H4 (cell line): ENCODE data around the gene MPIG6B. TPM values are rescaled to one million over a fixed set of nuclear protein-coding genes. Genes with fewer than 3 reads are reported as not detected.

Experiments
- DNase-seq: peaks from one replicate; pipeline ENCODE4 v3.0.0-alpha.2; 2015; ENCODE audit warnings: low spot score
- total RNA-seq: library from RNA; depleted of rRNA; stranded (reverse); fragments of >200 nt; shearing (Covaris generic); gene quantifications from 2 replicates; pipeline ENCODE4 v1.2.3, GENCODE V29; 2014; rRNA removed

Gene MPIG6B
- total RNA-seq, 1 experiment from 2014 or later, result not detected

DNA sequence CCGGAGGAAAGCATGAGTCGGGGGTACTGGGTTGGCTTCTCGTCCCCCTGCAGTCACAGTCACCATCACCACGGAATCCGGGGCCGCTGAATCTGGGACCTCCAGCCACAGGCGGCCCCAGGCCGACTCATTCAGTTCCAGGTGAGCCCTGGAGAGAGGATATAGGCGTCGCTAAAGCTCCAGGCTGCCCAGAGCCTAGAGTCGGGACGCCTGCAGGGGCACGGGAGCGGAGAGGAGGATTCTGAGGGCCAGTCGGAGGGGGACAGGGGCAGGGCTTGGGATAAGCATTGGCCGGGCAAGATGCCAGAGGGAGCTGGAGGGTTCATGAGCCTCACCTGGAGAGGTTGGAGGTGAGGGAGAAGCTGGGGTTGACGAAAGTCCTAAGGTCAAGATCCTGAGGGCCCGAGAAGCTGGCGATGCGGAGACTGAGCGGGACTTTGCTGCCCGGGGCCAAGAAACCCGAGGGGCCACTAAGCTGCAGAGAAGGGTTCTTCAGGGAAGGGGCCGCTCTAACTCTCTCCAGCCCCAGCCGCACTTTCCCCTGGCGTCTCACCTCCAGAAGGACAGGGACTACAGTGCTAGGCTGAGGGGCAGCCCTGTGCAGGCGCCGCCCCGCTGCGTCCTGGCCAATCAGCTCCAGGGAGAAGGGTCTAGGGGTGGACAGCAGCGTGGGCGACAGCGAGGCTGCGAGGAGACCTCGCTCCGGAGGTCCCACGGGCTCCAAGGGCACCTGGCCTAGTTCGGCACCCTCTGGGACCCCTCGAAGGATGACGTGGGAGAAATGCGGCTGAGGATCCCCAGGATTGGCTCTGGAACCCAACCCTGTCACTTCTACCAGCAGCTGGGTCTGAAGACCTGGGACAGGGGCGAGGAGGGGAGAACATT is 43.0 kb downstream of the MPIG6B start:
- no peak for DNase-seq

DNA sequence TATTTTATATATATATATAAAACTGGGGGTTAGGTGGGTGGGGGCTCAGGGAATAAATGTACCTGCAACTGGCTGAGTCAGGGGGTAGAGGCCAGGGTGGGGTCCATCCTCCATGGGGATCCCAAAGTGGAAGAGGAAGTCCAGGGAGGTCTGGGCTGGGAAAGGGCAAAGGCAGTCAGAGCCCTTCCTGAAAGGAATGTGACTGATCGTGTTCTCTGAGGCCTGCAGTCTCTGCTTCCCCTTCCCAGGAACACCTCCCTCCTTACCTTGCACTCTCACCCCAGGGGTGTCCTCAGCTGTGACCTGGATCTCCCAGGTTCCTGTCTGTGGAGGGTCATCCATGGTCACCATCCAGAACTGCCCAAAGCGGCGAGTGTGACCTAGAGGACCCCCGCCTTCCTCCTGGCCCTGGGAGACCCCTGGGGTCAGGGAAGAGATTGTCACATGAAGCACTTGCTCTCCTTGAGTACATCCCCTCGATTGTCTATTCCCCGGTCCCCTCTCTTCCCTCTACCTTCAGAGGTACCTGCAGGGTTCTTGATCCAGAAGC is 44.0 kb downstream of the MPIG6B start:
- no peak for DNase-seq

DNA sequence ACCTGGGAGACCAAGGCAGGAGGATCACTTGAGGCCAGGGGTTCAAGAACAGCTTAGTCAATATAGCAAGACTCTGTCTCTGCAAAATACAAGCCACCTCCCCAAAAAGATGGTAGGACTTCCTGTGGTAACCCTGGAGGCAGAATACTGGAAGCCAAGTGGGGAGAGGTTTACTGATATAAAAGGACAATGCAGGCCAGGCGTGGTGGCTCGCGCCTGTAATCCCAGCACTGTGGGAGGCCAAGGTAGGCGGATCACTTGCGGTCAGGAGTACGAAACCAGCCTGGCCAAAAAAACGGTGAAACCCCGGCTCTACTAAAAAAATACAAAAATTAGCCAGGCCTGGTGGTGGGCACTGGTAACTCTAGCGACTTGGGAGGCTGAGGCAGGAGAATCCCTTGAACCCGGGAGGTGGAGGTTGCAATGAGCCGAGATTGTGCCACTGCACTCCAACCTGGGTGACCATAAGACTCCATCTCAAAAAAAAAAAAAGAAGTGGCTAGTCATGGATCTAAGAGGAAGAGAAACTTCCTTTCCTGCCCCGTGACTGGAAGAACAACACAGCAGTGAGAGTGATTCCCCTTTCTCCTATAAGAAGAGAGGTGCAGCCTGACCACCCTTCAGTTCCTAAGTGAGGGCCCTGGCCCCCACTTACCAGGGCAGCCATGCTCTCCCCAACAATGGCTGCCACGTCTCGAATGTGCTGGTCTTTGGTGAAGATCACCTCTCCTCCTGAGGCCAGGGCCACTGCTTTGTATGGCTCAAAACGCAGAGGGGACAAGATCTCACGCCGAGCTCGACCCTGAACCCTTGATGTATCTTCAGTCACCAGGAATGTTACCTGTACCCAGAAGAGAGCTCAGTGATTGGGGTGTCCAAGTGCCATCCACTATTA is 45.4 kb downstream of the MPIG6B start:
- no peak for DNase-seq

DNA sequence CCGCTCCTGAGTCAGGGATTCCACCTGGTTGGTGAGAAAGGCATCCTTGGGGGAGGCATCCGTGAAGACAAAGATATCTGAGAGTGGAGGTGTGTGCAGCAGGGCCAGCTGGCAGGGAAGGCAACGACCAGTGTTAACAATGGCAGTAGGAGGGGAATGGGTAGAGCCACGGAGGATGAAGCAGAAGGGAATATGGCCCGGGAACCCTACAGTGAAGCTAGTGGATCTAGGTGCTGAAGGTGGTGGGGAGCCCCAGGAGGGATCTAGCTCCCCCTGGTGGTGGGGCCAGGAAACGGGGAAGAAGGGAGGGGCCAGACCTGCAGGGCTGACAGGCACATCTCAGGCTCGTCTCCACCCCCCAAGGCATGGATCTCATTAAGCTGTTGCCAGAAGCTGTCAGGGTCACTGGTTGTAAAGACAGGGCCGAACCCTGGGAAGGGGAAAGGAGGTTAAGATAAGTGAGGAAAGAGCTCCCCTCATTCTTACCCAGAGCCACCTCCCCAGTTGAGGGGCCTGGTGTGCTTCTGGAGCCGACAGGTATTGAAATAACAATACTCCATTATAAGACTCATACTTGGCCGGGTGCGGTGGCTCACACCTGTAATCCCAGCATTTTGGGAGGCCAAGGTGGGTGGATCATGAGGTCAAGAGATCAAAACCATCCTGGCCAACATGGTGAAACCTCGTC is 46.7 kb downstream of the MPIG6B start:
- no peak for DNase-seq

DNA sequence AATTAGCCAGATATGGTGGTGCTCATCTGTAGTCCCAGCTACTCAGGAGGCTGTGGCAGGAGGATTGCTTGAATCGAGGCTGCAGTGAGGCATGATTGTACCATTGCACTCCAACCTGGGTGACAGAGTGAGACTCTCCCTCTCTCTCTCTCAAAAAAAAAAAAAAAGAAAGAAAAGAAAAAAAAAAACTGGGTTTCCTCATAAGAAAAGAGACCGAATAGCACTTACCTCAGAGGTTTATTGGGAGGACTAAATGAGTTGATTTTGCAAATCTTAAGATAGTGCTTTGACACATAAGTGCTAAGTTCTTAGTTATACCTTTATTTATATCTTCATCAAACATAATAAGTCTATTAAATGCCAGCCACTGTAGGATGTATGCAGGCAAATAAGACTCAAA is 47.7 kb downstream of the MPIG6B start:
- DNase-seq, result no peak

DNA sequence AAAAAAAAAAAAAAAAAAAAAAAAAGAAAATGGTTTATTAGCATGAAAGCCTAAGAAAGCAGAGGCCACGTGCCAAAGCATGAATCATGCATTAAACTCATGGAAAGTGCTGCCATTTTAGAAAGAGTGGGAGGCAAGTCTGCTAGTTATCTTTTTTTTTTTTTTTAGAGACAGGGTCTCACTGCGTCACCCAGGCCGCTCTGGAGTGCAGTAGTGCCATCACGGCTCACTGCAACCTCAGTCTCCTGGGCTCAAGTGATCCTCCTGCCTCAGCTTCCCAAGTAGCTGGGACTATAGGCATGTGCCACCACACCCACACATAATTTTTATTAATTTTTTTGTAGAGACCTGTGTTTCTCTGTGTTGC is 48.8 kb downstream of the MPIG6B start:
- no peak for DNase-seq

DNA sequence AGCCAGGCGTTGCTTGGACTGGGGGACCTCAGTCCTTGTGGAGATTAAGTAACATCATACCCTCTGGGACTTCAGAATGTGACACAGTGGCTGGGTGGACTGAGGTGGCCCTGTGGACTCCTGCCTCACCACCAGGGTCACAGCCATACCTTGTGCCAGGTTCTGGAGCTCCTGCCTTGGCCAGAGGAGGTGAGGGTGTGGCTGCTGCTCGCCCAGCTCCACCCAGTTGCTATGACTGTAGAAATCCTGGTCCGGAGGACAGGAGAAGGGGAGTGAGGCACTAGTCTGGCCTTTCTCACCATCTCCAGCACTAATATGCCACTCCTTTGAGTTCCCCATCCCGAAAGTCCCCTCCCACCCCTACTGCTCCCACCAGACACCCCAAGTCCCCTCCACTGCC is 52.0 kb downstream of the MPIG6B start:
- DNase-seq, result no peak

DNA sequence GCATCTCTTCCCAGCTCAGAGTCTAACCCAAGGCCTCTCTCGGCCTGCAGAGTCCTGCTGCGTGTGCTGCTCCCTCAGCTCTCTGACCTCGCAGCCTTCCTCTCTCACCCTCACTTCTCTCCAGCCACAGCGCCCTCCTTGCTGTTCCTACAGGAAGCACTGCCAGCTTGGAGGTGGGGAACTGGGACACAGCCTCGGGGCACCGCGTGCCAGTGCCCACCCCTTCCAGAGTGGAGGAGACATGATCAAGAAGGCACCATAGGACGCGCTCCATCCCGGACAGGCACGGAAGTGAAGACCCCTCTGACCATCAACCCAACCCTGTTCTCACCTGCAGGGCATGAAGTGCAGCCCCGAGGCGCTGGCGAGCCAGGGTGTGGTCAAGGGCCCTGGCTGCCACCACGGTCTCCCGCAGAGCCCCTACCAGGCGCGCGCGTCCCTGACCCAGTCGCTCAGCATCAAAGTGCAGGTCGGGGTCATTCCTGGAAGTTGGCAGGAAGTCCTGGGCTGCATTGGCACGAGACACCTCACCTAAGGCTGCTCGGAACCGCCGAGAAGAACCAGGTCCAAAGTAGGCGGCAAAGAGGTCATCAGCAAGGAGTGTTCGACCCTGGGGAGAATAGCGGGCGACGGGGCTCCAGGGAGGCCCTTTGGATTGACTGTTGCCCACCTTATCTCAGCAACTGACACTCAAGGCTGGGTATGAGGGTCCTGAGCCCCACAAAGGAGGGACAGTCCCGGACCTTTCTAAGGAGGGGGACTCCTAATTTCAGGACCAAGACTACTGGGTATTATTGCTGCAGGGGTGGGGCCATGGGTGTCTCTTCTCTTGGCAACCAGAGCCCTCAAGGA is 52.7 kb downstream of the MPIG6B start:
- DNase-seq, result no peak

Other genes starting within 250 kb of the MPIG6B start
- 12.2 and 14.5 TPM in 2 replicates for gene MICB, start 225.2 kb upstream of the MPIG6B start, total RNA-seq
- gene MCCD1, start 194.4 kb upstream of the MPIG6B start, total RNA-seq, result not detected in 2 replicates
- gene DDX39B, start 181.4 kb upstream of the MPIG6B start, total RNA-seq, result 580 and 595 TPM in 2 replicates
- gene ATP6V1G2, start 176.8 kb upstream of the MPIG6B start, total RNA-seq, result 0.60 TPM in 1 of 2 replicates, not detected in the other
- 12.9 and 13.6 TPM in 2 replicates for gene NFKBIL1, start 175.8 kb upstream of the MPIG6B start, total RNA-seq
- gene LTA, start 151.1 kb upstream of the MPIG6B start, total RNA-seq, result not detected in 2 replicates
- gene TNF, start 147.8 kb upstream of the MPIG6B start, total RNA-seq, result not detected in 2 replicates
- not detected in 2 replicates for gene LTB, start 140.9 kb upstream of the MPIG6B start, total RNA-seq
- not detected in 2 replicates for gene LST1, start 137.1 kb upstream of the MPIG6B start, total RNA-seq
- gene NCR3, start 130.4 kb upstream of the MPIG6B start, total RNA-seq, result not detected in 2 replicates
- gene AIF1, start 108.1 kb upstream of the MPIG6B start, total RNA-seq, result not detected in 2 replicates
- gene PRRC2A, start 102.7 kb upstream of the MPIG6B start, total RNA-seq, result 26.2 and 36.1 TPM in 2 replicates
- gene BAG6, start 70.7 kb upstream of the MPIG6B start, total RNA-seq, result 122 and 138 TPM in 2 replicates
- gene APOM, start 67.5 kb upstream of the MPIG6B start, total RNA-seq, result 0.91 and 1.1 TPM in 2 replicates
- gene C6orf47, start 62.6 kb upstream of the MPIG6B start, total RNA-seq, result 19.3 and 20.8 TPM in 2 replicates
- 13.4 and 15.9 TPM in 2 replicates for gene GPANK1, start 58.4 kb upstream of the MPIG6B start, total RNA-seq
- gene CSNK2B, start 57.3 kb upstream of the MPIG6B start, total RNA-seq, result 443 and 553 TPM in 2 replicates
- not detected in 2 replicates for gene LY6G5B, start 53.4 kb upstream of the MPIG6B start, total RNA-seq
- gene LY6G5C, start 42.3 kb upstream of the MPIG6B start, total RNA-seq, result 0.97 TPM in 1 of 2 replicates, not detected in the other
- 28.0 and 34.6 TPM in 2 replicates for gene ABHD16A, start 20.0 kb upstream of the MPIG6B start, total RNA-seq
- not detected in 2 replicates for gene LY6G6F, start 16.5 kb upstream of the MPIG6B start, total RNA-seq
- gene LY6G6D, start 8.0 kb upstream of the MPIG6B start, total RNA-seq, result not detected in 2 replicates
- gene LY6G6C, start 1.6 kb upstream of the MPIG6B start, total RNA-seq, result not detected in 2 replicates
- gene DDAH2, start 5.9 kb downstream of the MPIG6B start, total RNA-seq, result 75.2 and 101 TPM in 2 replicates
- gene CLIC1, start 13.2 kb downstream of the MPIG6B start, total RNA-seq, result 710 and 730 TPM in 2 replicates
- 5.3 and 10.8 TPM in 2 replicates for gene MSH5, start 16.6 kb downstream of the MPIG6B start, total RNA-seq
- 0.21 and 2.8 TPM in 2 replicates for gene SAPCD1, start 39.3 kb downstream of the MPIG6B start, total RNA-seq
- gene VWA7, start 54.0 kb downstream of the MPIG6B start, total RNA-seq, result 0.37 and 2.2 TPM in 2 replicates
- 37.3 and 37.5 TPM in 2 replicates for gene VARS1, start 72.4 kb downstream of the MPIG6B start, total RNA-seq
- gene LSM2, start 83.6 kb downstream of the MPIG6B start, total RNA-seq, result 108 and 123 TPM in 2 replicates
- 0.85 and 1.0 TPM in 2 replicates for gene HSPA1L, start 91.9 kb downstream of the MPIG6B start, total RNA-seq
- gene HSPA1A, start 92.2 kb downstream of the MPIG6B start, total RNA-seq, result 29.8 and 31.5 TPM in 2 replicates
- gene HSPA1B, start 104.4 kb downstream of the MPIG6B start, total RNA-seq, result 84.4 and 109 TPM in 2 replicates
- gene NEU1, start 139.4 kb downstream of the MPIG6B start, total RNA-seq, result 91.5 and 101 TPM in 2 replicates
- not detected in 2 replicates for gene SLC44A4, start 155.6 kb downstream of the MPIG6B start, total RNA-seq
- 44.6 and 49.6 TPM in 2 replicates for gene EHMT2, start 174.3 kb downstream of the MPIG6B start, total RNA-seq
- 0.62 and 0.70 TPM in 2 replicates for gene ZBTB12, start 178.7 kb downstream of the MPIG6B start, total RNA-seq
- gene C2, start 204.3 kb downstream of the MPIG6B start, total RNA-seq, result 0.75 TPM in 1 of 2 replicates, not detected in the other
- 1.5 and 4.3 TPM in 2 replicates for gene CFB, start 222.7 kb downstream of the MPIG6B start, total RNA-seq
- 140 and 141 TPM in 2 replicates for gene NELFE, start 235.6 kb downstream of the MPIG6B start, total RNA-seq
- 21.1 and 23.8 TPM in 2 replicates for gene SKIC2, start 235.8 kb downstream of the MPIG6B start, total RNA-seq
- gene DXO, start 248.8 kb downstream of the MPIG6B start, total RNA-seq, result 11.0 and 13.5 TPM in 2 replicates